ENCODE results near the gene WDR33.
"Not testable (repeated sequence)": the region's sequence is repeated elsewhere in the genome, so short reads cannot be mapped to it uniquely, and the experiment has no call there.

Gene WDR33

DNA sequence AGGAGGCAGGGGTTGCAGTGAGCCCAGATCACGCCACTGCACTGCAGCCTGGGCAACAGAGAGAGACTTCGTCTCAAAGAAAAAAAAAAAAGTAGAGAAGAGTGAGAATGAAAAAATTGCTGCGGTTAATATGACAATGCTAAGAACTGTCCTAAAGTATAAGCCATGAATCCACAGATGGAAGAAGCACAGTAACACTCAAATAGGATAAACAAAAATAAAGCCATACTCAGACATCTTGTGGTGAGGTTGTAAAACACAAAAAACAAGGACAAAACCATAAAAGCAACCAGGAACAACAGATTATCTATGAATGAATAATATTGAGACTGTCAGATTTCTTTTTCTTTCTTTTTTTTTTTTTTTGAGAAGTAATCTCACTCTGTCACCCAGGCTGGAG lies 24.0 kb upstream of the WDR33 start:
- TF ChIP-seq, protein P1, sequence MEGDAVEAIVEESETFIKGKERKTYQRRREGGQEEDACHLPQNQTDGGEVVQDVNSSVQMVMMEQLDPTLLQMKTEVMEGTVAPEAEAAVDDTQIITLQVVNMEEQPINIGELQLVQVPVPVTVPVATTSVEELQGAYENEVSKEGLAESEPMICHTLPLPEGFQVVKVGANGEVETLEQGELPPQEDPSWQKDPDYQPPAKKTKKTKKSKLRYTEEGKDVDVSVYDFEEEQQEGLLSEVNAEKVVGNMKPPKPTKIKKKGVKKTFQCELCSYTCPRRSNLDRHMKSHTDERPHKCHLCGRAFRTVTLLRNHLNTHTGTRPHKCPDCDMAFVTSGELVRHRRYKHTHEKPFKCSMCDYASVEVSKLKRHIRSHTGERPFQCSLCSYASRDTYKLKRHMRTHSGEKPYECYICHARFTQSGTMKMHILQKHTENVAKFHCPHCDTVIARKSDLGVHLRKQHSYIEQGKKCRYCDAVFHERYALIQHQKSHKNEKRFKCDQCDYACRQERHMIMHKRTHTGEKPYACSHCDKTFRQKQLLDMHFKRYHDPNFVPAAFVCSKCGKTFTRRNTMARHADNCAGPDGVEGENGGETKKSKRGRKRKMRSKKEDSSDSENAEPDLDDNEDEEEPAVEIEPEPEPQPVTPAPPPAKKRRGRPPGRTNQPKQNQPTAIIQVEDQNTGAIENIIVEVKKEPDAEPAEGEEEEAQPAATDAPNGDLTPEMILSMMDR (IDR thresholded peaks at IDR 0.05) = no peak
- Mint-ChIP-seq H3K36me3 (ENCODE audit: low read depth) (no peaks in the 10 kb centered on the region), H3K4me1 (no peaks in the 10 kb centered on the region), H3K27ac (no peak overlapping the region), H3K4me3 (no peak overlapping the region), H3K9me3 (no peaks in the 10 kb centered on the region), H3K27me3 (ENCODE audit: low read depth, poor library complexity) (peaks cover 12% of the 10 kb centered on the region)
- DNase-seq = no peak

GRCh38 chr2:127829845-127830246 lies 18.9 kb upstream of the WDR33 start:
- Mint-ChIP-seq H3K27me3 (ENCODE audit: low read depth, poor library complexity) (peaks cover 12% of the 10 kb centered on the region), H3K4me3 (no peak overlapping the region), H3K9me3 (peaks cover 40% of the 10 kb centered on the region), H3K4me1 (no peaks in the 10 kb centered on the region), H3K27ac (no peak overlapping the region), H3K36me3 (ENCODE audit: low read depth) (no peaks in the 10 kb centered on the region)
- TF ChIP-seq, protein P1 (IDR thresholded peaks at IDR 0.05) = no peak
- DNase-seq = no peak

DNA sequence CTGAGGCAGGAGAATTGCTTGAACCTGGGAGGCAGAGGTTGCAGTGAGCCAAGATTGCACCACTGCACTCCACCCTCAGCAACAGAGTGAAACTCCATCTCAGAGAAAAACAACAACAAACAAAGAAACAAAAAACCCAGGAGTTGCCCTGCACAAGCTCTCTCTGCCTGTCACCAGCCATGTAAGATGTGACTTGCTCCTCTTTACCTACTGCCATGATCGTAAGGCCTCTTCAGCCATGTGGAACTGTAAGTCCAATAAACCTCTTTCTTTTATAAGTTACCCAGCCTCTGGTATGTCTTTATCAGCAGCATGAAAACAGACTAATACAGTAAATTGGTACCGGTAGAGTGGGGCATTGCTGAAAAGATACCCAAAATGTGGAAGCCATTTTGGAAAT lies 15.7 kb upstream of the WDR33 start:
- DNase-seq; H3K36me3 Mint-ChIP-seq (ENCODE audit: low read depth); H3K27ac Mint-ChIP-seq; H3K4me1 Mint-ChIP-seq; H3K4me3 Mint-ChIP-seq: not testable (repeated sequence)
- Mint-ChIP-seq H3K27me3 (ENCODE audit: low read depth, poor library complexity) (peaks cover 14% of the 10 kb centered on the region), H3K9me3 (peaks cover 53% of the 10 kb centered on the region)

DNA sequence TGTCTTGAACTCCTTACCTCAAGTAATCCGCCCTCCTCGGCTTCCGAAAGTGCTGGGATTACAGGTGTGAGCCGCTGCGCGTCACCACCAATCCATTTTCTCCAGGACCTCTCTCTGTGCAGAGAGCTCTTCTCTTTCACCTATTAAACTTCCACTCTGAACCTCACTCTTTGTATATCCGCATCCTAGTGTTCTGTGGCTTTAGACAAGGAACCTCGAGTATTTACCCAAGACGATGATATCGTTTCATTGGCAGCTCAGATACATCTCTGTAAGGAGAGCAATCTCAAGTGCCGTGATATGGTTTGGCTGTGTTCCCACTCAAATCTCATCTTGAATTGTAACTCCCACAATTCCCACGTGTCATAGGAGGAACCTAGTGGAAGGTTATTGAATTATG lies 15.1 kb upstream of the WDR33 start:
- Mint-ChIP-seq H3K4me3 (no peak overlapping the region), H3K36me3 (ENCODE audit: low read depth) (no peaks in the 10 kb centered on the region), H3K27ac (no peak overlapping the region), H3K4me1 (no peaks in the 10 kb centered on the region), H3K9me3 (peaks cover 58% of the 10 kb centered on the region), H3K27me3 (ENCODE audit: low read depth, poor library complexity) (peaks cover 14% of the 10 kb centered on the region)
- TF ChIP-seq, protein P1 (IDR thresholded peaks at IDR 0.05) = no peak
- no peak for DNase-seq

DNA sequence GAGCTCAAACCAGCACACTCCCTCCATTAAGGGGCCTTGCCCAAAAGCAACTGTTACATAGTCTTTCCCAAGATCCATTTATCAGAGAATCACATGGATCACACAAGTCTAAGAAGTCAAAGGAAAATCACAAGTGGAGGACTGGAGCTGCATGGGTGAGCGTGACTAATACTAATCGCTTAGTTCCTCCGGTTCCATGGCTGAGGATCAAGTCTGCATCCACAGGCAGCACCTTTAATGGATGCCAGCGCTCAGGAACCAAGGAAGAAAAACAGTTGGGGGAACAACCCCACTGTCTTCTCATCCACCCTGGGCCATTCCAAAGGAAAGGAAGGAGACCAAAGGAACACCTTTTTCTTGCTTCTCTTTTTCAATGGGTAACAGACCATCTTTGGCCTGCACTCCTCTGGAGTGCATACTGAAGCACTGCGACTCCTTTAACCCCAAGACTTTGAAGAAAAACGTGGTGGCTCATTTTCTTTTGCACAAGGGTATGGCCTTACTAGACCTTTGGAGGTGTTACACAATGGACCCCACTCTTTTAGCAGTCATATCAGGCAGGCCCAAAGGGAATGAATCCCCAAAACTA lies 9.2 kb upstream of the WDR33 start:
- TF ChIP-seq, protein P1 (IDR thresholded peaks at IDR 0.05) = no peak
- no peaks in the 10 kb centered on the region for H3K4me1 Mint-ChIP-seq
- peaks cover 24% of the 10 kb centered on the region for H3K27me3 Mint-ChIP-seq (ENCODE audit: low read depth, poor library complexity)
- H3K36me3 Mint-ChIP-seq (ENCODE audit: low read depth) = peaks cover 3% of the 10 kb centered on the region
- peaks cover 57% of the 10 kb centered on the region for H3K9me3 Mint-ChIP-seq
- no peak overlapping the region for H3K27ac Mint-ChIP-seq
- no peak for DNase-seq
- no peak overlapping the region for H3K4me3 Mint-ChIP-seq

DNA sequence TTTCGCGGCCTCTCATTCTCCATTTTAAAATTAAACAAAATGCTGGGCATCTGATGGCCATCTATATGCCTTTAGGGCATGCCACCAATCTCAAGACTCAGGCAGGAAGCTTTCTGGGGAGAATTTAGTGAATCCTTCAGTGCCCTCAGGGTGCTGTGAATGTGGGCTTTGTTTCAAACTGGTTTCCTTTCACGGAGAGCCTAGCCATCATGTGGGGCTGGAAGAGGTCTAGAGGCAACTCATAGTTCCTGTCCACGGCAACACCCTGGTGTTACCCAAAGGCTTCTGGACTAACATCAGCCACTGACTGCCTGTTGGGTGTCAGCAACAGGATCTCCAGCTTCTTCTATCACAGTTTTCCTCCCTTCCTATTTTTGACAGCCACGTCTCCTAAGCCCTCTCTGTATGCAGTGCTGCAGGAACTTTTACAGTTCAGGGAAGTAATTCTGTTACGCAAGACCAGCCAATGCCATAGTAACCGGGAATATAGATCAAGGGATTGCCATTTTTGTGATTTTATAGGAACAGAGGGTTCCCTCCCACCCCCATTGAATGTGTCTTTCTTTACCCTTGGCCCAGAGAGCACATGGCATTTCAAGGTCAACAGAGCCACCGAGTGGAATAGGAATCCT lies 7.9 kb upstream of the WDR33 start:
- Mint-ChIP-seq H3K4me1 (no peaks in the 10 kb centered on the region), H3K36me3 (ENCODE audit: low read depth) (peaks cover 3% of the 10 kb centered on the region), H3K27me3 (ENCODE audit: low read depth, poor library complexity) (peaks cover 24% of the 10 kb centered on the region), H3K9me3 (peaks cover 53% of the 10 kb centered on the region), H3K4me3 (no peak overlapping the region), H3K27ac (no peak overlapping the region)
- TF ChIP-seq, protein P1 (IDR thresholded peaks at IDR 0.05) = no peak
- no peak for DNase-seq

All from nephron progenitor cell (in vitro differentiated cells).